Measurements from ENCODE around the gene ZNF324. TPM values are rescaled to one million over a fixed set of nuclear protein-coding genes. Genes with fewer than 3 reads are reported as not detected.

ZNF324 gene
- total and polyA plus RNA-seq, 2 of the 13 experiments (the other 11 are each of a cell fraction or from before 2014, with no cell fraction given), result 1.1 to 4.7 TPM

GRCh38 chr19:58499021-58499927 is 32.4 kb downstream of the ZNF324 start (continued):
- peak; percentile 64; the same call in 1 of the 2 replicates for TF ChIP-seq ATF1 (CRISPR knock-in tag; IDR thresholded peaks at IDR 0.05)
- TF ChIP-seq ZNF652 (CRISPR knock-in tag; IDR thresholded peaks at IDR 0.05; ENCODE audit: borderline replicate concordance, low read depth), result no peak
- TF ChIP-seq HIVEP1 (CRISPR knock-in tag; IDR thresholded peaks at IDR 0.05), result peak; percentile 85
- TF ChIP-seq TFDP2 (CRISPR knock-in tag; IDR thresholded peaks at IDR 0.05), result peak; percentile 73; the same call in 1 of the 2 replicates
- no peak for TF ChIP-seq SUZ12 (IDR thresholded peaks at IDR 0.05; ENCODE audit: low read depth, low read length)
- no peak for TF ChIP-seq ZSCAN30 (CRISPR knock-in tag; IDR thresholded peaks at IDR 0.05)
- no peak for TF ChIP-seq RBM39 (IDR thresholded peaks at IDR 0.05; ENCODE audit: low read depth, low read length, poor library complexity, severe bottlenecking)
- TF ChIP-seq ZNF549 (CRISPR knock-in tag; IDR thresholded peaks at IDR 0.05), result no peak
- TF ChIP-seq ZNF333 (CRISPR knock-in tag; IDR thresholded peaks at IDR 0.05; ENCODE audit: borderline replicate concordance), result no peak
- TF ChIP-seq, protein P1, sequence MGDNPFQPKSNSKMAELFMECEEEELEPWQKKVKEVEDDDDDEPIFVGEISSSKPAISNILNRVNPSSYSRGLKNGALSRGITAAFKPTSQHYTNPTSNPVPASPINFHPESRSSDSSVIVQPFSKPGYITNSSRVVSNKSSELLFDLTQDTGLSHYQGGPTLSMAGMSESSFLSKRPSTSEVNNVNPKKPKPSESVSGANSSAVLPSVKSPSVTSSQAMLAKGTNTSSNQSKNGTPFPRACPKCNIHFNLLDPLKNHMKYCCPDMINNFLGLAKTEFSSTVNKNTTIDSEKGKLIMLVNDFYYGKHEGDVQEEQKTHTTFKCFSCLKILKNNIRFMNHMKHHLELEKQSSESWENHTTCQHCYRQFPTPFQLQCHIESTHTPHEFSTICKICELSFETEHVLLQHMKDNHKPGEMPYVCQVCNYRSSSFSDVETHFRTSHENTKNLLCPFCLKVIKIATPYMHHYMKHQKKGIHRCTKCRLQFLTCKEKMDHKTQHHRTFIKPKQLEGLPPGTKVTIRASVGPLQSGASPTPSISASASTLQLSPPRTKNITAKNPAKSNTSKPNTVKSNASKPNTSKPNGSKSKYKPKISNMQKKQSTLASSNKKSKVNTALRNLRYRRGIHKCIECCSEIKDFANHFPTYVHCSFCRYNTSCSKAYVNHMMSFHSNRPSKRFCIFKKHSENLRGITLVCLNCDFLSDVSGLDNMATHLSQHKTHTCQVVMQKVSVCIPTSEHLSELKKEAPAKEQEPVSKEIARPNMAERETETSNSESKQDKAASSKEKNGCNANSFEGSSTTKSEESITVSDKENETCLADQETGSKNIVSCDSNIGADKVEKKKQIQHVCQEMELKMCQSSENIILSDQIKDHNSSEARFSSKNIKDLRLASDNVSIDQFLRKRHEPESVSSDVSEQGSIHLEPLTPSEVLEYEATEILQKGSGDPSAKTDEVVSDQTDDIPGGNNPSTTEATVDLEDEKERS (CRISPR knock-in tag; IDR thresholded peaks at IDR 0.05), result no peak
- peak; percentile 81 for TF ChIP-seq ZNF781 (CRISPR knock-in tag; IDR thresholded peaks at IDR 0.05; ENCODE audit: borderline replicate concordance, not compliant biosample characterization)
- TF ChIP-seq, protein P2, sequence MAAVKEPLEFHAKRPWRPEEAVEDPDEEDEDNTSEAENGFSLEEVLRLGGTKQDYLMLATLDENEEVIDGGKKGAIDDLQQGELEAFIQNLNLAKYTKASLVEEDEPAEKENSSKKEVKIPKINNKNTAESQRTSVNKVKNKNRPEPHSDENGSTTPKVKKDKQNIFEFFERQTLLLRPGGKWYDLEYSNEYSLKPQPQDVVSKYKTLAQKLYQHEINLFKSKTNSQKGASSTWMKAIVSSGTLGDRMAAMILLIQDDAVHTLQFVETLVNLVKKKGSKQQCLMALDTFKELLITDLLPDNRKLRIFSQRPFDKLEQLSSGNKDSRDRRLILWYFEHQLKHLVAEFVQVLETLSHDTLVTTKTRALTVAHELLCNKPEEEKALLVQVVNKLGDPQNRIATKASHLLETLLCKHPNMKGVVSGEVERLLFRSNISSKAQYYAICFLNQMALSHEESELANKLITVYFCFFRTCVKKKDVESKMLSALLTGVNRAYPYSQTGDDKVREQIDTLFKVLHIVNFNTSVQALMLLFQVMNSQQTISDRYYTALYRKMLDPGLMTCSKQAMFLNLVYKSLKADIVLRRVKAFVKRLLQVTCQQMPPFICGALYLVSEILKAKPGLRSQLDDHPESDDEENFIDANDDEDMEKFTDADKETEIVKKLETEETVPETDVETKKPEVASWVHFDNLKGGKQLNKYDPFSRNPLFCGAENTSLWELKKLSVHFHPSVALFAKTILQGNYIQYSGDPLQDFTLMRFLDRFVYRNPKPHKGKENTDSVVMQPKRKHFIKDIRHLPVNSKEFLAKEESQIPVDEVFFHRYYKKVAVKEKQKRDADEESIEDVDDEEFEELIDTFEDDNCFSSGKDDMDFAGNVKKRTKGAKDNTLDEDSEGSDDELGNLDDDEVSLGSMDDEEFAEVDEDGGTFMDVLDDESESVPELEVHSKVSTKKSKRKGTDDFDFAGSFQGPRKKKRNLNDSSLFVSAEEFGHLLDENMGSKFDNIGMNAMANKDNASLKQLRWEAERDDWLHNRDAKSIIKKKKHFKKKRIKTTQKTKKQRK (IDR thresholded peaks at IDR 0.05; ENCODE audit: low read length), result no peak
- TF ChIP-seq ZNF275 (CRISPR knock-in tag; IDR thresholded peaks at IDR 0.05; ENCODE audit: borderline replicate concordance), result peak; percentile 65; the same call in 1 of the 2 replicates
- TF ChIP-seq HDAC2 (CRISPR knock-in tag; IDR thresholded peaks at IDR 0.05), result peak; percentile 85
- no peak for TF ChIP-seq ZNF382 (CRISPR knock-in tag; IDR thresholded peaks at IDR 0.05; ENCODE audit: borderline replicate concordance)
- TF ChIP-seq SOX13 (IDR thresholded peaks at IDR 0.05), result no peak
- peak in 1 of 2 experiments; percentile 44; a peak in 1 of 4 replicates for TF ChIP-seq SOX13 (CRISPR knock-in tag; conservative IDR thresholded peaks at IDR 0.05 in 1 of 2, IDR thresholded peaks at IDR 0.05 in 1 of 2)
